Amniotic epithelial cell (primary cell): ENCODE results near the gene MEN1.
"Not testable (repeated sequence)": the region's sequence is repeated elsewhere in the genome, so short reads cannot be mapped to it uniquely, and the experiment has no call there.

Experiments
- DNase-seq: peaks from one replicate; pipeline ENCODE4 v3.0.0-alpha.2; 2010; ENCODE audit warnings: low read depth

Gene MEN1

DNA sequence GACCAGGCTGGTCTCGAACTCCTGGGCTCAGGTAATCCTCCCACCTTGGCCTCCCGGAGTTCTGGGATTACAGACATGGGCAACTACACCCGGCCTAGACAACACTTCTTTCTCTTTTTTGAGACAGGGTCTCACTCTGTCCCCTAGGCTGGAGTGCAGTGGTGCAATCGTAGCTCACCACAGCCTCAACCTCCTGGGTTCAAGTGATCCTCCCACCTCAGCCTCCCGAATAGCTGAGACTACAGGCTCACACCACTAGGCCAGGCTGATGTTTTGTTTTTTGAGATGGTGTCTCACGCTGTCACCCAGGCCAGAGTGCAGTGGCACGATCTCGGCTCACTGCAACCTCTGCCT is 35.4 kb upstream of the MEN1 start:
- DNase-seq = not testable (repeated sequence)

GRCh38 chr11:64845129-64845775 is 34.9 kb upstream of the MEN1 start:
- no peak for DNase-seq

- DNase-seq = peak; percentile 36
Measured at GRCh38 chr11:64844330-64845128, 34.2 kb upstream of the MEN1 start, which contains the start of gene CDC42BPG. Gene CDC42BPG (minus strand): TSS chr11:64844653. CDS start chr11:64844569, 84 bp downstream.

- DNase-seq = no peak
Measured at GRCh38 chr11:64843686-64844329, 33.5 kb upstream of the MEN1 start.

- no peak for DNase-seq
Measured at GRCh38 chr11:64842851-64843685, 32.7 kb upstream of the MEN1 start.

DNA sequence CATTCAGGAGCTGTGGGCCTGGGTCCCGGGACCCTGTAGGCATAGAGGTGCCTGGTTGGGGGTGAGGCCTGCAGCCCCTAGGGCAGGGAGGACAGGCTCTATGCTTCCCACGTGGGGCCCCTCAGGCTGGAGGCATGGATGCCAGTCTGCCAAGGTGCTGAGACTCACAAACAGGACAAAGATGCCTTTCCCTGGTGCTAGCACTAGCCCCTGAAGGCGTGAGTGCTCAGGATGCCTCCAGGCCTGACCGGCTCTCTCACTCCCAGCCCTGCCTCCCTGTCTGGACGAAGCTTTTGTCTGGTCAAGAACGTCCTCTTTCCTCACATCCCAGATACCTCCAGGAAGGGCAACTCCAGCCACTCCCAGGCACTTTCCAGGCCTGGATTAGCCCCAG is 32.0 kb upstream of the MEN1 start:
- DNase-seq = no peak

- DNase-seq = no peak
Measured at GRCh38 chr11:64841592-64842365, 31.4 kb upstream of the MEN1 start.

DNA sequence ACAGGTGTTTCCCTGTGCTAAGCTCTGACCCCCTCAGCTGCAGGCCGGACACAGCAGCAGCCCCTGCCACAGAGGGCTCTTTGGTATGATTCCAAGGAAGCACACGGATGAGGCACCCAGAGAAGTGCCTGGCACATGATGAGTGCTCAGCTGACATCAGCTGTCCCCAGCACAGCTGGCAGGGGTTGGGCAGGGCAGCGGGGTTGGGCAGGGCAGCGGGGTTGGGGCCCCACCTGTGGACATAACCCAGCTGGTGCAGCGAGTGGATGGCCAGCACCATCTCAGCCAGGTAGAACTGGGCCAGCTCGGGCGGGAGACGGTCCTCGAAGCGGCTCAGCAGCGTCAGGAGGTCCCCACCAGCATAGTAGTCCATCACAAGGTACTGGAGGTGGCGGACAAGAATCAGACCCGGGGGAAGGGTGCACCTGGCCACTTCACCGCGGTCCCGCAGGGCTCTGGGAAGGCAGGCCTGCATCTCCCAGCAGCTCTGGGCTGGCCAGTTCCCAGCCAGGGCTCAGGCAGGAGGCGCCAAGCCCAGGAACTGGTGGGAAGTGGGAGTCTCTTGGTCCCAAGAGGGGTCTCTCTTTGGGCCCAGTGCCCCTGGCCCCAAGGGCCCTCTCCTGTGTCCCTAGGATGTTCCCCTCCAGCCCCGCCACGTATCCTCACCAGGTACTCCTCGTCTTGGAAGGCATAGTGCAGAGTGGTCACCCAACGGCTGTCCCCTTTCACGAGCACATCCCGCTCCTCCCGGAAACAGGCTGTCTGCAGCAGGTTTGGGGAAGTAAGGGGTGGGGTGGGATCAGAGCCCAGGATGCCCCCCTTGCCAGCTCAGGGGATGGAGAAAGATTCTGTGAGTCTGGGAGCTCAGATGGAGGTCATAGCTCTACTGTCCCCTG is 29.8 kb upstream of the MEN1 start:
- no peak for DNase-seq

GRCh38 chr11:64839335-64839734 is 29.0 kb upstream of the MEN1 start:
- DNase-seq = no peak

GRCh38 chr11:64838600-64839334 is 28.4 kb upstream of the MEN1 start:
- no peak for DNase-seq

- no peak for DNase-seq
Measured at GRCh38 chr11:64837887-64838351, 27.6 kb upstream of the MEN1 start.

- DNase-seq = no peak
Measured at GRCh38 chr11:64836448-64837072, 26.2 kb upstream of the MEN1 start.

DNA sequence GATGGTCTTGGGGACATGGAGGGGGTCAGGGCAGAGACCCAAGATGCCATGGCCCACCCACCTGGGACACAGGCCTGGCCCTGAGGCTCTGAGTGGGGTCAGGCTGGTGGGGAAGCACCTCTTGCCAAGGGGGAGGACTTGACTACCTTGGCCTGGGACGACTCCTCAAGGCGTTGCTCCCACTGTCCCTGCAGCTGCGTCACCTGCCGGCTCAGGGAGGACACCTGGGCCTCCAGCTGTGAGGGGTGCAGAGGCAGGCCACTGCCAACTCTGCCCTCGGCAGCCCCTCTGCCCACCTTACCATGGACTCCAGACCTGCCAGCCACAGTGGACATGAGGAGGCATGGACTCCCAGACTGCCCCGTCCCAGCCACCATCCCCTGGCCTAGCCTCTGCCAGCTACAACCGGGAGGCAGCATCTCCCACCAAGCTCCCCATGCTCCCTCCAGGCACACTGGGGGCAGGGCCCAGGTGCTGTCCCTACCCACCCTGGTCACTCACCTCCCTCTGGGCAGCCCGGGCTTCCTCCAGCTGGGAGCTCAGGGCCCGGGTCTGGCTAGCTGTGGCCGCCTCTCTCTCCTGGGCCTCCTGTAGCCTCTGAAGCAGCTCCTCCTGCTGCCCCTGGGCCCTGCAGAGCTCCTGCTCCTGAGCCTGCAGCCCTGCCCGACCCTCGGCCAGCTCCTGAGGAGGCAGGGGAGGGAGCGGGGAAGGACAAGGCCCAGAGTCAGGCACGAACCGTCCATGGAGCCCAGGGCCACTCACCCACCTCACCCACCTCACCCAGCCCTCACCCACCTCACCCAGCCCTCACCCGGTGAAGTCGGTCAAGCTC is 25.5 kb upstream of the MEN1 start:
- DNase-seq = no peak

DNA sequence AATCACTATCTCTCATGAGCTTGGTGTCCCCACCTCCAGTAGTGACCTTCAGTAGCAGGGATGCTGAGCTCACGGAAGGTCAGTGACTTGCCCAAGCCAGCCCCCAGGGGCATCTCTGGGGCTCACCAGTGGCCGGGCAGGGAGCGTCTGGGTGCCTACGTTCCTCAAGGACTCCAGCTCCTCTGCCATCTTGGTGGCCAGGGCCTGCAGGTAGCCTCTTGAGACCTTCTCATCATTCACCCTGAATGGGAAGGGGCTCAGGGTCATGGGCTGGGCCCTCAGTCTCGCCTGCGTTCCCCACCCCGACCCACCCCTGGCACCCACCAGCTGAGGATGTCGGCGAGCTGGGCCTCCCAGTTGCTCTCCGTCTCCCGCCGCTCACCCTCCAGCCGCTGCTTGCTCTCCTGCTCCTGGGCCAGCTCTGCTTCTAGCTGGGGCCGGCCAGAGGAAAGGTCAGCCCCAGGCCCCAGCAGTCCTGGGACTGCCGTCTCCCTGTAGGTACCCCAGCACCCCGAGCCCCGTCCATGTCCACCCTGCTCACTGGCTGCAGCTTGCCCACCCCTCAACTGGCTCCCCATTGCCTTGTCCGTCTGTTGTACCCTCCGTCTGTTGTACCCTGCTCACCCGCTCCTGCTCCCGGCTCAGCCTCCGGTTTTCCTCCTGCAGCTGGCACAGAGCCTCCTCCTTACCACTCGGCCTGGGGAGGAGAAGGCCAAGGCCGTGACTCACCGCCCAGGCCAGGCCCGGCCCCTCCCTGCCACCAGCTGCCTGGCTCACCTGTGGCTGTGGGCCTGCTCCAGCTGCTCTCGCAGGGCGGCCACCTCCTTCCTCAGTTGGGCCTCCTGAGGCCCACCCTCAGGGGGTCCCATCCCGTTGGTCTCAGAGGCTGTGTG is 24.6 kb upstream of the MEN1 start:
- DNase-seq = peak; percentile 63

GRCh38 chr11:64834031-64834722 is 23.8 kb upstream of the MEN1 start:
- DNase-seq = no peak

- DNase-seq = no peak
Measured at GRCh38 chr11:64833509-64833908, 23.2 kb upstream of the MEN1 start.

- no peak for DNase-seq
Measured at GRCh38 chr11:64833198-64833502, 22.8 kb upstream of the MEN1 start.
